IPS DF 19.7 (cell line): ENCODE results near the gene C2CD3.
"Not testable (repeated sequence)": the region's sequence is repeated elsewhere in the genome, so short reads cannot be mapped to it uniquely, and the experiment has no call there.

ENCODE experiments used
- DNase-seq: peaks from one replicate; pipeline ENCODE4 v3.0.0-alpha.2; 2013; ENCODE audit warnings: low read depth, low spot score

Gene C2CD3

GRCh38 chr11:74004759-74005615 lies 165.8 kb downstream of the C2CD3 start:
- no peak for DNase-seq

GRCh38 chr11:74004046-74004695 lies 166.6 kb downstream of the C2CD3 start:
- no peak for DNase-seq

GRCh38 chr11:74002832-74003231 lies 168.0 kb downstream of the C2CD3 start:
- DNase-seq: no peak

- no peak for DNase-seq
These were observed 168.9 kb downstream of the C2CD3 start for GRCh38 chr11:74001822-74002286.

- no peak for DNase-seq
These were observed 170.3 kb downstream of the C2CD3 start for GRCh38 chr11:74000307-74001133.

- no peak for DNase-seq
These were observed 171.1 kb downstream of the C2CD3 start for GRCh38 chr11:73999581-74000306.

- no peak for DNase-seq
These were observed 171.8 kb downstream of the C2CD3 start for GRCh38 chr11:73998846-73999575.

GRCh38 chr11:73997120-73997770 lies 173.6 kb downstream of the C2CD3 start:
- DNase-seq: no peak

GRCh38 chr11:73996161-73996747 lies 174.5 kb downstream of the C2CD3 start:
- DNase-seq: no peak

- no peak for DNase-seq
These were observed 175.1 kb downstream of the C2CD3 start for GRCh38 chr11:73995731-73996130.

- no peak for DNase-seq
These were observed 175.6 kb downstream of the C2CD3 start for GRCh38 chr11:73995247-73995646.

- DNase-seq: no peak
These were observed 179.3 kb downstream of the C2CD3 start for GRCh38 chr11:73991471-73992006.

- DNase-seq: no peak
These were observed 180.1 kb downstream of the C2CD3 start for GRCh38 chr11:73990730-73991129.

GRCh38 chr11:73989156-73989555 lies 181.6 kb downstream of the C2CD3 start:
- DNase-seq: no peak

GRCh38 chr11:73988227-73988626 lies 182.6 kb downstream of the C2CD3 start:
- no peak for DNase-seq

GRCh38 chr11:73985661-73986060 lies 185.1 kb downstream of the C2CD3 start:
- not testable (repeated sequence) for DNase-seq

- DNase-seq: no peak
These were observed 186.9 kb downstream of the C2CD3 start for GRCh38 chr11:73983741-73984538.

- peak; percentile 83 for DNase-seq
These were observed 187.6 kb downstream of the C2CD3 start for GRCh38 chr11:73982990-73983740.
